Gastrocnemius medialis (tissue), 4 donors: Measurements from ENCODE around the gene TGOLN2.

Source experiments
- POLR2A ChIP-seq, 2 donors: fragments of 450-650 bp; IDR thresholded peaks; one replicate each; pipeline ENCODE4 v1.6.1; 2017; ENCODE audit warnings: antibody characterized with exemption in 2 of 2, mild to moderate bottlenecking in 2 of 2, moderate library complexity in 2 of 2
- TF ChIP-seq, protein P1 (sequence below), 5 experiments: fragments of 450-650 bp in 3 of 5; fragments of 200-600 bp in 2 of 5; sonication (generic) in 2 of 5; IDR thresholded peaks in 4 of 5; conservative IDR thresholded peaks in 1 of 5; 1 replicate in 4 of 5; 2 replicates in 1 of 5; pipeline ENCODE4 v1.5.1; 2016 to 2019; ENCODE audit warnings: antibody characterized with exemption in 5 of 5, mild to moderate bottlenecking in 3 of 5, moderate library complexity in 3 of 5

DNA sequence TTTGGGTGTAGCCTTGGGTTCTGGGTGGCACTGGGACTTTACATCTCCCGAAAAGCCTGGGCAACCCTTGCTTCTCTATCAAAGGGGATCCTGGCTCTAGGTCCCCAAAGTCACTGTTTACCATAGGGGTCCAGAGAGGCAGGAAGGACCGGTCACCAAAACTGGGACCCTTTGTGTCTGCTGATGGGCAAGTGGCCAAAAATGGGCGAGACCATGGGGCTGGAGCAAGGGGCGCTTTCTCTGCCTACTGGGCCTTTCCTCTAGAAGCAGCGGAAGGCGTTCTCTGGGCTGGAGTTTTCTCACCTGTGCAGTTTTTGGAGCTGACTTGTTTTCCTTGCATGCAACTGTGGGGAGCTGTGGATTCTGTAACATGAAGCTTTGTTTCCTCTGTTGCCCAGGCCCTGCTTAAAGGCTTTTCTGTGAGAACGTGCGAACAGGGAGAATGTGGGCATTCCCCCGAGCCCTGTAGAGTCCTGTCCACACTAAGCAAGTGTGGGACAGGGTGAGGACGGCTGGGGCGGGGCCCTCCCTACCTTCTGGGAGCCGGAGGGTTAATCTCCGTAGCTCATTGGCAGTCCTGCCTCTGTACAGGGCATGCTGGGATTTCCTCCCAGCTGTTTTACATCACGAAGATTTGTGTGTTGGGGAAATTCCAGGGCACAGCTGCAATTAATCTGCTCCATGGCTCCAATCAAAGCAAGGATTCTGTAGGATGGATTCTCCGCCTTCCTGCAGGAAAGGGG lies 50.2 kb downstream of the TGOLN2 start:
- TF ChIP-seq, protein P1, sequence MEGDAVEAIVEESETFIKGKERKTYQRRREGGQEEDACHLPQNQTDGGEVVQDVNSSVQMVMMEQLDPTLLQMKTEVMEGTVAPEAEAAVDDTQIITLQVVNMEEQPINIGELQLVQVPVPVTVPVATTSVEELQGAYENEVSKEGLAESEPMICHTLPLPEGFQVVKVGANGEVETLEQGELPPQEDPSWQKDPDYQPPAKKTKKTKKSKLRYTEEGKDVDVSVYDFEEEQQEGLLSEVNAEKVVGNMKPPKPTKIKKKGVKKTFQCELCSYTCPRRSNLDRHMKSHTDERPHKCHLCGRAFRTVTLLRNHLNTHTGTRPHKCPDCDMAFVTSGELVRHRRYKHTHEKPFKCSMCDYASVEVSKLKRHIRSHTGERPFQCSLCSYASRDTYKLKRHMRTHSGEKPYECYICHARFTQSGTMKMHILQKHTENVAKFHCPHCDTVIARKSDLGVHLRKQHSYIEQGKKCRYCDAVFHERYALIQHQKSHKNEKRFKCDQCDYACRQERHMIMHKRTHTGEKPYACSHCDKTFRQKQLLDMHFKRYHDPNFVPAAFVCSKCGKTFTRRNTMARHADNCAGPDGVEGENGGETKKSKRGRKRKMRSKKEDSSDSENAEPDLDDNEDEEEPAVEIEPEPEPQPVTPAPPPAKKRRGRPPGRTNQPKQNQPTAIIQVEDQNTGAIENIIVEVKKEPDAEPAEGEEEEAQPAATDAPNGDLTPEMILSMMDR (IDR thresholded peaks at IDR 0.05 in 4 of 5, conservative IDR thresholded peaks at IDR 0.05 in 1 of 5) = no peak
- no peak for TF ChIP-seq POLR2A (IDR thresholded peaks at IDR 0.05)
